ENCODE measurements around the gene SASH1. TPM values are rescaled to one million over a fixed set of nuclear protein-coding genes. Genes with fewer than 3 reads are reported as not detected.

The SASH1 gene
- total RNA-seq, 2 donors from 2014 or later: 4.6 to 12.4 TPM

GRCh38 chr6:148374040-148374774, 31.6 kb downstream of the SASH1 start:
- DNase-seq: no peak
- no peaks in the 10 kb centered on the region for H3K27me3 ChIP-seq (ENCODE audit: control insufficient read depth, insufficient read depth, low read length, poor library complexity, severe bottlenecking)
- H3K4me1 ChIP-seq (ENCODE audit: control insufficient read depth, insufficient read depth, low read length): no peaks in the 10 kb centered on the region
- no peaks in the 10 kb centered on the region for H3K36me3 ChIP-seq (ENCODE audit: control insufficient read depth, insufficient read depth, low read length)
- no peak overlapping the region for H3K27ac Mint-ChIP-seq
- H3K9me3 ChIP-seq (ENCODE audit: control insufficient read depth, low read length): no peaks in the 10 kb centered on the region
- TF ChIP-seq CTCF (conservative IDR thresholded peaks at IDR 0.05): no peak
- no peak overlapping the region for H3K4me3 ChIP-seq (ENCODE audit: low read length)
- H3K27ac ChIP-seq (ENCODE audit: low read depth, low read length): no peak overlapping the region
- WGBS, 2 experiments (ENCODE audit: insufficient coverage in 1 of 2, insufficient read length in 1 of 2): 88 to 100% methylated on average over 2 to 5 of the region's 5 CpGs
- H3K9ac ChIP-seq (ENCODE audit: extremely low read depth, low read length, poor library complexity, severe bottlenecking): no peak overlapping the region
- H3K36me3 Mint-ChIP-seq (ENCODE audit: low read depth): peaks cover 2% of the 10 kb centered on the region
- no peaks in the 10 kb centered on the region for H3K27me3 Mint-ChIP-seq (ENCODE audit: insufficient read depth)
- no peaks in the 10 kb centered on the region for H3K9me3 Mint-ChIP-seq
- H3K4me1 Mint-ChIP-seq: peaks cover 5% of the 10 kb centered on the region
- H3K4me3 Mint-ChIP-seq: no peak overlapping the region

GRCh38 chr6:148375401-148375800, 32.8 kb downstream of the SASH1 start:
- peaks cover 5% of the 10 kb centered on the region for H3K4me1 Mint-ChIP-seq
- peaks cover 2% of the 10 kb centered on the region for H3K36me3 Mint-ChIP-seq (ENCODE audit: low read depth)
- H3K9ac ChIP-seq (ENCODE audit: extremely low read depth, low read length, poor library complexity, severe bottlenecking): no peak overlapping the region
- WGBS, 2 experiments (ENCODE audit: insufficient coverage in 1 of 2, insufficient read length in 1 of 2): 91 to 95% methylated on average over 4 to 5 of the region's 5 CpGs
- no peaks in the 10 kb centered on the region for H3K36me3 ChIP-seq (ENCODE audit: control insufficient read depth, insufficient read depth, low read length)
- H3K27ac ChIP-seq (ENCODE audit: low read depth, low read length): no peak overlapping the region
- no peaks in the 10 kb centered on the region for H3K4me1 ChIP-seq (ENCODE audit: control insufficient read depth, insufficient read depth, low read length)
- H3K4me3 ChIP-seq (ENCODE audit: low read length): no peak overlapping the region
- no peak overlapping the region for H3K4me3 Mint-ChIP-seq
- H3K27me3 ChIP-seq (ENCODE audit: control insufficient read depth, insufficient read depth, low read length, poor library complexity, severe bottlenecking): no peaks in the 10 kb centered on the region
- TF ChIP-seq CTCF (conservative IDR thresholded peaks at IDR 0.05): no peak
- H3K27me3 Mint-ChIP-seq (ENCODE audit: insufficient read depth): no peaks in the 10 kb centered on the region
- H3K27ac Mint-ChIP-seq: no peak overlapping the region
- no peaks in the 10 kb centered on the region for H3K9me3 Mint-ChIP-seq
- H3K9me3 ChIP-seq (ENCODE audit: control insufficient read depth, low read length): no peaks in the 10 kb centered on the region
- DNase-seq: no peak

- 94 to 100% methylated on average over 2 to 4 of the region's 5 CpGs for WGBS, 2 experiments (ENCODE audit: insufficient coverage in 1 of 2, insufficient read length in 1 of 2)
- Mint-ChIP-seq H3K9me3 (no peaks in the 10 kb centered on the region), H3K27me3 (ENCODE audit: insufficient read depth) (no peaks in the 10 kb centered on the region), H3K4me1 (peaks cover 8% of the 10 kb centered on the region), H3K36me3 (ENCODE audit: low read depth) (peaks cover 2% of the 10 kb centered on the region), H3K27ac (no peak overlapping the region), H3K4me3 (no peak overlapping the region)
- no peak for DNase-seq
- H3K4me1 ChIP-seq (ENCODE audit: control insufficient read depth, insufficient read depth, low read length): no peaks in the 10 kb centered on the region
- H3K9ac ChIP-seq (ENCODE audit: extremely low read depth, low read length, poor library complexity, severe bottlenecking): no peak overlapping the region
- H3K27me3 ChIP-seq (ENCODE audit: control insufficient read depth, insufficient read depth, low read length, poor library complexity, severe bottlenecking): no peaks in the 10 kb centered on the region
- no peak overlapping the region for H3K27ac ChIP-seq (ENCODE audit: low read depth, low read length)
- H3K9me3 ChIP-seq (ENCODE audit: control insufficient read depth, low read length): no peaks in the 10 kb centered on the region
- H3K4me3 ChIP-seq (ENCODE audit: low read length): no peak overlapping the region
- no peak for TF ChIP-seq CTCF (conservative IDR thresholded peaks at IDR 0.05)
- H3K36me3 ChIP-seq (ENCODE audit: control insufficient read depth, insufficient read depth, low read length): no peaks in the 10 kb centered on the region
Observed at GRCh38 chr6:148379481-148379880, 36.8 kb downstream of the SASH1 start.
